ENCODE data around the gene LRRTM1.

GRCh38 chr2:80292474-80292873, 12.1 kb downstream of the LRRTM1 start:
- no peak for TF ChIP-seq POLR2A (IDR thresholded peaks at IDR 0.05)
- no peak for TF ChIP-seq CTCF (IDR thresholded peaks at IDR 0.05)
- TF ChIP-seq POLR2AphosphoS5 (IDR thresholded peaks at IDR 0.05), result no peak
